ENCODE measurements around the gene TOGARAM2. TPM values are rescaled to one million over a fixed set of nuclear protein-coding genes. Genes with fewer than 3 reads are reported as not detected.

The TOGARAM2 gene
- total RNA-seq, 2 experiments from 2014 or later = 10.0 to 10.5 TPM

DNA sequence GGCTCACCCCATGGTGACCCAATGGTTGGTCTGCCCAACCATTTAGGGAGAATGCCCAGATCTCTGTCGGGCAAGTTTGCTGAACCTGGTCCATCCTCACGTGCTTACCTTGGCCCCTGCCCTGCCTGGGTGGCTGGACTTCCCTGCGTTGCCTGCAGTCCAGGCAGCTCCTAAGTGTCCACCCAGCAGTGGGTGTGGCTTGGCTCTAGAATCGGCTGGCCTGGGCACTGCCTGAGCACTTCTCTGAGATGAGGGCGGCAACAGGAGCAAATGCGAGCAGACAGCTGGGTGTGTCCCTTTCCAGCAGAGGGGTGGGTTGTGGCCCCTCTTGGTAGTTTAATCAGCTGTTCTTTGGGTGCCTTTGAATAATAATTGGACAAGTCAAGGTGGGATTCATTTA lies 82.0 kb downstream of the TOGARAM2 start:
- Mint-ChIP-seq H3K4me3 (no peak overlapping the region), H3K9me3 (ENCODE audit: insufficient read depth) (no peaks in the 10 kb centered on the region), H3K27ac (no peak overlapping the region), H3K36me3 (ENCODE audit: low read depth) (no peaks in the 10 kb centered on the region), H3K27me3 (ENCODE audit: low read depth) (no peaks in the 10 kb centered on the region), H3K4me1 (ENCODE audit: low read depth) (no peaks in the 10 kb centered on the region)
- DNase-seq (no peak), ATAC-seq (no peak)
- POLR2A ChIA-PET = no interaction called here
- CTCF ChIA-PET = no interaction called here

GRCh38 chr2:29063646-29064345 lies 82.7 kb downstream of the TOGARAM2 start:
- Mint-ChIP-seq H3K36me3 (ENCODE audit: low read depth) (no peaks in the 10 kb centered on the region), H3K4me3 (no peak overlapping the region), H3K27ac (no peak overlapping the region), H3K9me3 (ENCODE audit: insufficient read depth) (no peaks in the 10 kb centered on the region), H3K27me3 (ENCODE audit: low read depth) (no peaks in the 10 kb centered on the region), H3K4me1 (ENCODE audit: low read depth) (no peaks in the 10 kb centered on the region)
- ChIA-PET CTCF (interaction anchor here (1.1 kb wide), 1 partner anchor 13 kb away, joined by 3 read pairs; no protein-coding TSS in a partner anchor), POLR2A (no interaction called here)
- DNase-seq (no peak), ATAC-seq (no peak)

DNA sequence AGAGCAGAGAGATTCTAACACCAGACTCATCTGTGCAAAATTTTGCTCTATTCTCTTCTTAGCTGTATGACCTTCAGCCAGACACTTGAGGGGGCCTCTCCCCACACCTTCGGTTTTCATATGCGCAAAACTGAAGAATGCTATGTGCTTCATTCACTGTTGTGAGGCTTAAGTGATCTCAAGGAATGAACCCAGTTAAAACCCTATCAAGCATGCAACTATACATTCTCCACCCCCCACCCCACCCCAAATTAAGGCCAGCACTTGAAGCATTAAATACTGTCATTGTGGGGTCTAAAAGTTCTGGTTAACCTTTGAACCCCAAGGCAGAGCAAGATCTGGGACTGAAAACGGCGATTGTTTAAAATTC lies 83.2 kb downstream of the TOGARAM2 start:
- H3K4me3 Mint-ChIP-seq = no peak overlapping the region
- H3K36me3 Mint-ChIP-seq (ENCODE audit: low read depth) = no peaks in the 10 kb centered on the region
- no peak for ATAC-seq
- no peak overlapping the region for H3K27ac Mint-ChIP-seq
- ChIA-PET CTCF (interaction anchor here (1.1 kb wide), 1 partner anchor 14 kb away, joined by 3 read pairs; no protein-coding TSS in a partner anchor), POLR2A (no interaction called here)
- H3K9me3 Mint-ChIP-seq (ENCODE audit: insufficient read depth) = no peaks in the 10 kb centered on the region
- DNase-seq = no peak
- no peaks in the 10 kb centered on the region for H3K4me1 Mint-ChIP-seq (ENCODE audit: low read depth)
- H3K27me3 Mint-ChIP-seq (ENCODE audit: low read depth) = no peaks in the 10 kb centered on the region

GRCh38 chr2:29064746-29065067 lies 83.6 kb downstream of the TOGARAM2 start:
- Mint-ChIP-seq H3K4me3 (no peak overlapping the region), H3K9me3 (ENCODE audit: insufficient read depth) (no peaks in the 10 kb centered on the region), H3K27ac (no peak overlapping the region), H3K36me3 (ENCODE audit: low read depth) (no peaks in the 10 kb centered on the region), H3K27me3 (ENCODE audit: low read depth) (no peaks in the 10 kb centered on the region), H3K4me1 (ENCODE audit: low read depth) (no peaks in the 10 kb centered on the region)
- DNase-seq (no peak), ATAC-seq (no peak)
- CTCF ChIA-PET = no interaction called here
- POLR2A ChIA-PET = no interaction called here

DNA sequence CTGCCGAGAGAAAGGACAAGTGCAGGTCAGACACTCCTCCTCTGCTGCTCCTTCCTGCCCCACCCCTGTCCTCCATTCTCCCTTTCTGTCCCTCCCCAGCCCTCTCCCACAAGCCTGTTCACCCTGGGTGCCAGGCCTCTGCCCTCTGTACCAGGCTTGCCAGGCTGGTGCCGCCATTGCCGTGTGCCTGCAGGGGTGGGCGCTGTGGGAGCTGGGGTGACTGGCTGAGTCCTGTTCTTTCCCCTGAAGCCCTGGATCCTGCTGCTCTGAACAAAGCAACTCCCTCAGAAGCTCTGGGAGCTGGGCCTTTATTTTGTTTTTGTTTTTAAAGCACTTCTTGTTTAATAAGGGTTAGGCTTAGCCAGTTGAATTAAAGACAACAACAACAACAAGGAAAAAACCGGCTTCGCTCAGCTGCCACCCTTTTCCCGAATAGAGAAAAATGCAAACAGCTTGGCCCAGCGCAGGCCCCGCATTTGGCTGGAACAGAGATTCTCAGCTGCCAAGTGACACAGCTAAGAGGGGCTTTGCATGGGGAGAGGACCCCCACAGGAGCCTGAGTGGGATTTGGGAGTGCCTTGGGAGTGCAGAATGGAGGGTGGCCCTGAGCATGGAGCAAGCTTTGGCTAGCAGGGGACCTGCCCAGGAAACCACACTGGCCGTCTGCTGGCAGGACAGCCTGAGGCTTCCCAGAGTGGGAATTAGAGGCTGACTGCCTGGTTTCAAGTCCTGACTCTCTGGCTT lies 84.1 kb downstream of the TOGARAM2 start:
- CTCF ChIA-PET = no interaction called here
- DNase-seq = no peak
- POLR2A ChIA-PET = no interaction called here
- no peaks in the 10 kb centered on the region for H3K27me3 Mint-ChIP-seq (ENCODE audit: low read depth)
- no peak overlapping the region for H3K27ac Mint-ChIP-seq
- no peaks in the 10 kb centered on the region for H3K4me1 Mint-ChIP-seq (ENCODE audit: low read depth)
- no peak overlapping the region for H3K4me3 Mint-ChIP-seq
- no peak for ATAC-seq
- H3K36me3 Mint-ChIP-seq (ENCODE audit: low read depth) = no peaks in the 10 kb centered on the region
- H3K9me3 Mint-ChIP-seq (ENCODE audit: insufficient read depth) = no peaks in the 10 kb centered on the region

GRCh38 chr2:29066271-29066860 lies 85.3 kb downstream of the TOGARAM2 start:
- DNase-seq = no peak
- ATAC-seq = no peak
- Mint-ChIP-seq H3K27me3 (ENCODE audit: low read depth) (no peaks in the 10 kb centered on the region), H3K4me3 (no peak overlapping the region), H3K9me3 (ENCODE audit: insufficient read depth) (no peaks in the 10 kb centered on the region), H3K36me3 (ENCODE audit: low read depth) (no peaks in the 10 kb centered on the region), H3K27ac (no peak overlapping the region), H3K4me1 (ENCODE audit: low read depth) (no peaks in the 10 kb centered on the region)
- POLR2A ChIA-PET = no interaction called here
- CTCF ChIA-PET = no interaction called here

- no peaks in the 10 kb centered on the region for H3K9me3 Mint-ChIP-seq (ENCODE audit: insufficient read depth)
- H3K4me1 Mint-ChIP-seq (ENCODE audit: low read depth) = no peaks in the 10 kb centered on the region
- DNase-seq = no peak
- no peak for ATAC-seq
- H3K27ac Mint-ChIP-seq = no peak overlapping the region
- H3K36me3 Mint-ChIP-seq (ENCODE audit: low read depth) = no peaks in the 10 kb centered on the region
- POLR2A ChIA-PET = no interaction called here
- CTCF ChIA-PET = no interaction called here
- no peak overlapping the region for H3K4me3 Mint-ChIP-seq
- no peaks in the 10 kb centered on the region for H3K27me3 Mint-ChIP-seq (ENCODE audit: low read depth)
These were observed 86.0 kb downstream of the TOGARAM2 start for GRCh38 chr2:29066997-29067605.

DNA sequence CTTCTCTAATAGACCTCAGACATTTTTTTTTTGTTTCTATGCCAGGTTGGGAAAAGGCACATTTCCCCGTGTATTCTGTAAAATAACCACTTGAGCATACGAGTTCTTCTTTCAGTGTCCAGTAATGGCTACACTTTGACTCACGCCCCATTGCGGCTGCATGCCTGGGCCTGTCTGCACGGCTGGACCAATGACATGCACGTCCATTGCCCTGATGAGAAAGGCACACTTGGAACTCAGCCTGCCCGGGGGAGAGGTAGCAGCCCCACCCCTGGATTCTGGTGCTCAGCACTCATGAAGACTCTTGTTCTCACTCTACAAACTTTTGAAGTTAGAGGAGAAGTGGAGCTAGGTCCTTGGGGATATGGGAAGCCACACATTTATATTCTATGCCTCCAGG lies 87.4 kb downstream of the TOGARAM2 start:
- CTCF ChIA-PET = interaction anchor here (1.0 kb wide), 1 partner anchor 53 kb away, joined by 3 read pairs; no protein-coding TSS in a partner anchor
- no peaks in the 10 kb centered on the region for H3K36me3 Mint-ChIP-seq (ENCODE audit: low read depth)
- no peaks in the 10 kb centered on the region for H3K27me3 Mint-ChIP-seq (ENCODE audit: low read depth)
- H3K9me3 Mint-ChIP-seq (ENCODE audit: insufficient read depth) = no peaks in the 10 kb centered on the region
- H3K4me3 Mint-ChIP-seq = no peak overlapping the region
- H3K4me1 Mint-ChIP-seq (ENCODE audit: low read depth) = no peaks in the 10 kb centered on the region
- no peak for DNase-seq
- no peak overlapping the region for H3K27ac Mint-ChIP-seq
- POLR2A ChIA-PET = no interaction called here
- no peak for ATAC-seq

DNA sequence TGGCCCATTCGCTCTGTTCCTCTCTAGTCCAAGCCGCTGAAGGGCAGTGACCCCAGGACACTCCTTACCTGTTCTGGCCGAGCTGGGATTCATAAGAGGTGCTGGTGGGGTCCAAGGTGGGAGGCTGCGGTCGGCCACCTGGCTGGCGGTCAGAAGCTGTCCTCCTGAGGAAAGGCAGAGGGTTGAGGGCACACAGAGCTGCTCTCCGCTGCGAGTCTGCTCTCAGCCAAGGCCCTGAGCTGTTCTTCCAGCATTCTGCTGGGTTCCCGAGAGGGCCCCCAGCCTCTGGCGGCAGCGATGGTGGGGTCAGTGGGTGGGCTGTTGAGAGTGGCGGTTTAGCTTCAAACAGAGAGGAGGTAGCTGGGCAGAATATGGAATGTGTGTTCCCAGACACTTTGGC lies 89.4 kb downstream of the TOGARAM2 start:
- DNase-seq (no peak), ATAC-seq (no peak)
- no peaks in the 10 kb centered on the region for H3K4me1 Mint-ChIP-seq (ENCODE audit: low read depth)
- ChIA-PET CTCF (no interaction called here), POLR2A (no interaction called here)
- no peaks in the 10 kb centered on the region for H3K27me3 Mint-ChIP-seq (ENCODE audit: low read depth)
- H3K9me3 Mint-ChIP-seq (ENCODE audit: insufficient read depth) = no peaks in the 10 kb centered on the region
- H3K27ac Mint-ChIP-seq = no peak overlapping the region
- H3K36me3 Mint-ChIP-seq (ENCODE audit: low read depth) = no peaks in the 10 kb centered on the region
- H3K4me3 Mint-ChIP-seq = no peak overlapping the region

DNA sequence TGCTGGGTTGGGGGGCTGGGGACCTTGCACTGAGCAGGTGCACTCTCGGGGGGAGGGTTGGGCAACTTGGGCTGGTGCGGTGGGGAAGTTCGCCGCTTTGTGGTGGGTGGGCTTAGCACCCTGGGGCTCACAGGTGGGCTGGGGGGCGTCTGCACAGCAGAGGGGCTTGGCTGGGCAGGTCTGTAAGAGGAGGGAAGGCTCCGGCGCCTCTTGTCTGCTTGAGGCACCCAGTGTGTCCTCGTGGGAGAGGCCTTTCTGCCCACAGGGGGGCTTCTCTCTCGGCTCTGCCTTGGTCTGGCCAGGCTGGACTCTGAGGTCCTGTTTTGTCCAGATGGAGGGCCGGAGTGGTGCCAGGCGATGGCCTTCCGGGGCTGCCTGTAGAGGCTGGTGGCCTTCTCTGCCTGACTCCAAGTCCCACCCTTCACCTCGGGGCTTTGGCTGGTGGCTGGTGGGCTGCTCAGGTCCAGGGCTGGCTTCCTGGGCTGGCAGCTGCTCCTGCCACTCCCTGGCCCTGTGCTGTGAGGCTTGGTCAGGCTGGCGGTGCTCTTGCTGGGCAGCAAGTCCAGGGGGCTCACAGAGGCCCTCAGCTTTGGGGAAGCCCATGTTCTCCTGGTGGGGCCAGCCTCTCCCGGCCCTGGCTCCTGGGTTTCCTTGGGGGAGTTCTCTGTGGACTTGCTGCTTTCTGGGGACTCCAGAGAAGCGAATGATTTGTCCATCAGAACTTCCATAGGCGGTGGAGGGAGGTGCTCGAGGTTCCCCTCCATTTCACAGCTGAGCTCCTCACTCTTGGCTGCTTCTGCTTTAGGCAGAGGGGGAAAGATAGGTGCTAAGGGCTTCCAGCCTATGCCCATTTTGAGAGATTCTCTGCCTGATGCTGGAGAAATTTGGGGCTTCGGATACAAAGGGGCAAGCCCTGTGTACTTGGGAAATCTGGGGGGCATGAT lies 90.2 kb downstream of the TOGARAM2 start:
- H3K4me1 Mint-ChIP-seq (ENCODE audit: low read depth) = no peaks in the 10 kb centered on the region
- ChIA-PET CTCF (no interaction called here), POLR2A (no interaction called here)
- no peak overlapping the region for H3K27ac Mint-ChIP-seq
- ATAC-seq = no peak
- H3K27me3 Mint-ChIP-seq (ENCODE audit: low read depth) = no peaks in the 10 kb centered on the region
- H3K36me3 Mint-ChIP-seq (ENCODE audit: low read depth) = no peaks in the 10 kb centered on the region
- no peak for DNase-seq
- no peaks in the 10 kb centered on the region for H3K9me3 Mint-ChIP-seq (ENCODE audit: insufficient read depth)
- H3K4me3 Mint-ChIP-seq = no peak overlapping the region

GRCh38 chr2:29072251-29072650 lies 91.2 kb downstream of the TOGARAM2 start:
- no peaks in the 10 kb centered on the region for H3K9me3 Mint-ChIP-seq (ENCODE audit: insufficient read depth)
- POLR2A ChIA-PET = no interaction called here
- H3K4me1 Mint-ChIP-seq (ENCODE audit: low read depth) = no peaks in the 10 kb centered on the region
- H3K27ac Mint-ChIP-seq = no peak overlapping the region
- H3K4me3 Mint-ChIP-seq = no peak overlapping the region
- DNase-seq (no peak), ATAC-seq (no peak)
- CTCF ChIA-PET = no interaction called here
- H3K27me3 Mint-ChIP-seq (ENCODE audit: low read depth) = no peaks in the 10 kb centered on the region
- H3K36me3 Mint-ChIP-seq (ENCODE audit: low read depth) = no peaks in the 10 kb centered on the region
